HG03196 (cell line): ENCODE data around the gene ZFR2.
"Not testable (repeated sequence)": the region's sequence is repeated elsewhere in the genome, so short reads cannot be mapped to it uniquely, and the experiment has no call there.

Experiments
- ATAC-seq: cut with Tn5 transposase; IDR thresholded peaks from one replicate; pipeline ENCODE4 v1.9.1; 2021; ENCODE audit not compliant: unreplicated experiment

The ZFR2 gene

GRCh38 chr19:3874695-3875094 is 5.9 kb upstream of the ZFR2 start:
- not testable (repeated sequence) for ATAC-seq

- no peak for ATAC-seq
Measured at GRCh38 chr19:3873151-3873550, 4.3 kb upstream of the ZFR2 start.

GRCh38 chr19:3867971-3868769 is 668 bp downstream of the ZFR2 start:
- no peak for ATAC-seq

GRCh38 chr19:3866910-3867638 is 1.8 kb downstream of the ZFR2 start:
- no peak for ATAC-seq

GRCh38 chr19:3863648-3864047 is 5.2 kb downstream of the ZFR2 start:
- no peak for ATAC-seq

- no peak for ATAC-seq
Measured at GRCh38 chr19:3862826-3863500, 5.9 kb downstream of the ZFR2 start.

- no peak for ATAC-seq
Measured at GRCh38 chr19:3860499-3860898, 8.3 kb downstream of the ZFR2 start.

GRCh38 chr19:3857449-3858003 is 11.3 kb downstream of the ZFR2 start:
- ATAC-seq: no peak

- no peak for ATAC-seq
Measured at GRCh38 chr19:3855320-3855719, 13.5 kb downstream of the ZFR2 start.

- ATAC-seq: no peak
Measured at GRCh38 chr19:3852614-3853254, 16.1 kb downstream of the ZFR2 start.

- no peak for ATAC-seq
Measured at GRCh38 chr19:3852177-3852511, 16.7 kb downstream of the ZFR2 start.

GRCh38 chr19:3851254-3852176 is 17.3 kb downstream of the ZFR2 start:
- ATAC-seq: no peak

GRCh38 chr19:3850320-3850972 is 18.4 kb downstream of the ZFR2 start:
- ATAC-seq: no peak

- ATAC-seq: no peak
Measured at GRCh38 chr19:3849787-3850186, 19.1 kb downstream of the ZFR2 start.

- no peak for ATAC-seq
Measured at GRCh38 chr19:3849092-3849491, 19.7 kb downstream of the ZFR2 start.

- ATAC-seq: no peak
Measured at GRCh38 chr19:3844596-3844995, 24.2 kb downstream of the ZFR2 start.

- ATAC-seq: no peak
Measured at GRCh38 chr19:3842948-3843347, 25.9 kb downstream of the ZFR2 start.

GRCh38 chr19:3840804-3841203 is 28.0 kb downstream of the ZFR2 start:
- ATAC-seq: no peak

- ATAC-seq: no peak
Measured at GRCh38 chr19:3839941-3840340, 28.9 kb downstream of the ZFR2 start.

- ATAC-seq: no peak
Measured at GRCh38 chr19:3838661-3839060, 30.2 kb downstream of the ZFR2 start.
